ENCODE measurements around the gene CDC42EP3.

- no peak for TF ChIP-seq ELK1 (IDR thresholded peaks at IDR 0.05; ENCODE audit: low read depth, low read length)
- TF ChIP-seq JUN (IDR thresholded peaks at IDR 0.05) = no peak
- no peak for TF ChIP-seq POLR2A (IDR thresholded peaks at IDR 0.05; ENCODE audit: low read length)
- TF ChIP-seq ZC3H11A (IDR thresholded peaks at IDR 0.05) = no peak
- TF ChIP-seq TP53 (CRISPR knock-in tag; IDR thresholded peaks at IDR 0.05) = no peak
- no peak for TF ChIP-seq RAD21 (conservative IDR thresholded peaks at IDR 0.05 in 1 of 2, IDR thresholded peaks at IDR 0.05 in 1 of 2)
- no peak for TF ChIP-seq HDAC2 (IDR thresholded peaks at IDR 0.05)
- no peak for TF ChIP-seq CTCF (IDR thresholded peaks at IDR 0.05)
- TF ChIP-seq POLR2AphosphoS2 (conservative IDR thresholded peaks at IDR 0.05; ENCODE audit: low read length) = no peak
- no peak for TF ChIP-seq JUNB (IDR thresholded peaks at IDR 0.05)
- no peak for TF ChIP-seq USF2 (IDR thresholded peaks at IDR 0.05)
- no peak for TF ChIP-seq MAFK (IDR thresholded peaks at IDR 0.05; ENCODE audit: partially characterized antibody)
- TF ChIP-seq CHD2 (IDR thresholded peaks at IDR 0.05; ENCODE audit: low read length, partially characterized antibody) = no peak
These were observed 8.1 kb downstream of the CDC42EP3 start for GRCh38 chr2:37663390-37663789.

Data from A549 (cell line).